Upper lobe of left lung (tissue), 4 donors: ENCODE results near the gene RPS3.
"Not testable (repeated sequence)": the region's sequence is repeated elsewhere in the genome, so short reads cannot be mapped to it uniquely, and the experiment has no call there.

ENCODE experiments used
- CTCF ChIP-seq, 6 experiments: fragments of 450-650 bp in 4 of 6; fragments of 200-600 bp in 2 of 6; sonication (generic) in 2 of 6; IDR thresholded peaks; one replicate each; pipeline ENCODE4 v1.5.1; 2016 to 2019; ENCODE audit warnings: antibody characterized with exemption in 6 of 6
- POLR2A ChIP-seq, 4 donors: fragments of 450-650 bp; IDR thresholded peaks; one replicate each; pipeline ENCODE4 v1.5.1; 2016 to 2017; ENCODE audit warnings: antibody characterized with exemption in 4 of 4, mild to moderate bottlenecking in 2 of 4
- POLR2AphosphoS5 ChIP-seq, 2 donors: sonication (generic); formaldehyde crosslinking; IDR thresholded peaks; one replicate each; pipeline ENCODE4 v1.5.1; 2017; ENCODE audit warnings: antibody characterized with exemption in 2 of 2

- not testable (repeated sequence) for TF ChIP-seq POLR2A, CTCF, POLR2AphosphoS5 (IDR thresholded peaks at IDR 0.05)
Observed at GRCh38 chr11:75378776-75379175, 20.5 kb upstream of the RPS3 start.
